GM12864 (cell line): ENCODE measurements around the gene HYAL2.

Source experiments
- DNase-seq: peaks from one replicate; pipeline ENCODE4 v3.0.0-alpha.2; 2011; ENCODE audit warnings: low read depth
- H3K4me3 ChIP-seq: 2 replicates; pipeline ENCODE4 v1.5.1; 2011; ENCODE audit warnings: mild to moderate bottlenecking, low read depth, low read length, control low read depth
- CTCF ChIP-seq: IDR thresholded peaks from 2 replicates; pipeline ENCODE4 v1.5.1; 2011; ENCODE audit warnings: low read depth, mild to moderate bottlenecking, moderate library complexity, low read length, control low read depth, inconsistent platforms; ENCODE audit errors: missing control alignments

HYAL2 gene

DNA sequence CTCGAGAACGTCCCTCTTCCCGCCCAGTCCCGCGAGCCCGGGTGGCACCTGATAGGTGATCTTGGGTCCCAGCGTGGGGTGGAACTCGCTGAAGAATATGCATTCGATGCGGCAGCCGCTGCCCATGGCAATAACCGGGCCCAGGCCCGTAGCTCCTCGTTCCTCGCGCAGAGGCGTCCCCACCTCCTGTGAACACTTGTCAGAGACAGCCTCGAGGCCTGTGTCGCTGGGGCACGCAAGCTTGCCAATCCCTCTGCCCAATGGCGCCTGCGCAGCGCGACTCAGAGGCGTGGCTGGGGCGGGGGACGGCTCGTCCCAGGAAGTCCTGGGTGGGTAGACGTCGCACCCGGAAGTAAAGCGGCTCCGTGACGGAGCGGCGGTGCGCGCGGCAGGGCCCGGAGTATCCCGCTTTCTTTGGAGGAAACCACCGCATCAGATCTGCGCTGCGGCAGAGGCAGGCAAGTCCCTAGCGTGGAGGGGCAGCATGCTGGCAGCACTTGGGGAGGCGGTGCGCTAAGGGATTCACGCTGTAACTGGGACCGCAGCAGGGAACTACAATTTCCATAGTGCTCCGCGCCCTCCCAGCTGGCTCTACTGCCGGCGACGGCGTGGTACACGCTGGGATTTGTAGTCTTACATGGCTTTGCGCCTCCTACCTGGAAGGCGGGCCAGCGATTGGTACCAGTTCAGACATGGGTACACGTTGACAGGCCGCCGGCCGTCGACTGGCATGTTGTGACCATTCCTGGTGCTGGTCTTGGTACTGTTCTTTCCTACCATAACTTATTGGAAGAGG lies 28.2 kb upstream of the HYAL2 start, which contains the start of the genes CYB561D2 and NPRL2:
TSS of gene CYB561D2 (plus strand) at position 336 of the 796 bp plus-strand sequence. CDS start 572 bp downstream, outside the sequence.
TSS of gene NPRL2 (minus strand) at position 249 of the 796 bp plus-strand sequence. CDS start at position 126, 123 bp downstream.
- peak within 1 kb of the TSS; percentile 67 for H3K4me3 ChIP-seq
- no peak for TF ChIP-seq CTCF
- DNase-seq, result peak; percentile 86

DNA sequence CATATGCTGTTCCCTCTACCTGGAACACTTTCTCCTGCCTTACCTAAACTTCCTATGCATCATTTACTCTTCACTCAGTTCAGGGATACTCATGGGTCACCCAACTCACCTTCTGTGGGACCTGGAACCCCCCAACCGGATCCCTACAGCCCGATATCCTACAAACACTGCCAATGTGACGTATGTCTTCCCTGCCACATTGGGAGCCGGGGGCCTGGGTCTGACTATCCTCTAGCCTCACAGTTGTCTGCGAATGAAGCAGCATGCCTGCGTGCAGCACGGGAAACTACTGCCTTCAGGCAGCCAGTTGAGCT lies 27.6 kb upstream of the HYAL2 start:
- DNase-seq, result no peak
- TF ChIP-seq CTCF, result no peak
- peak overlapping the region; percentile 67 for H3K4me3 ChIP-seq

GRCh38 chr3:50347187-50347813 lies 24.8 kb upstream of the HYAL2 start:
- no peak overlapping the region for H3K4me3 ChIP-seq
- DNase-seq, result no peak
- peak; percentile 62 for TF ChIP-seq CTCF

GRCh38 chr3:50345586-50346234 lies 23.2 kb upstream of the HYAL2 start, which contains the start of gene ZMYND10:
Gene ZMYND10, minus strand, starts transcription at chr3:50345732. Its CDS starts 153 bp downstream, at chr3:50345579.
- no peak for DNase-seq
- no peak within 1 kb of the TSS; the same call in 1 of the 2 replicates for H3K4me3 ChIP-seq
- TF ChIP-seq CTCF, result no peak

DNA sequence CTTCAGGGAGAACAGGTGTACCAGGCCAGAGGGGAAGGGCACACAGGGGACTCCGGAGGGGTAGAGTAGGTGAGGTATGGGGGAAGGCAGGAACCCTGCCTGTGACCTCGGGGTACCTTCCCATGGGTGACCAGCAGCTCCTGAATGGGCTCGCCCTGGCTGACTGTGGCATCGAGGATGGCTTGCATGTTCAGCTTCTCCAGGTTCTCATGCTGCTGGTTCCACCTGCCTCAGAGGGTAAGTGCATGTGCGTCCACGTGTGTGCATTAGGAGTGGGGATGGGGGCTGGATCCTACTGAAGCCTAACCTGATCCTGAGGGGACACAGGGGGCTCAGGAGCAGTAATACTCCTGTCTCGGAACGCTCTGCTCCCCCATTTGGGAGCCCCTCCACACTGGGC lies 22.5 kb upstream of the HYAL2 start:
- no peak for DNase-seq
- TF ChIP-seq CTCF, result no peak
- no peak overlapping the region for H3K4me3 ChIP-seq

DNA sequence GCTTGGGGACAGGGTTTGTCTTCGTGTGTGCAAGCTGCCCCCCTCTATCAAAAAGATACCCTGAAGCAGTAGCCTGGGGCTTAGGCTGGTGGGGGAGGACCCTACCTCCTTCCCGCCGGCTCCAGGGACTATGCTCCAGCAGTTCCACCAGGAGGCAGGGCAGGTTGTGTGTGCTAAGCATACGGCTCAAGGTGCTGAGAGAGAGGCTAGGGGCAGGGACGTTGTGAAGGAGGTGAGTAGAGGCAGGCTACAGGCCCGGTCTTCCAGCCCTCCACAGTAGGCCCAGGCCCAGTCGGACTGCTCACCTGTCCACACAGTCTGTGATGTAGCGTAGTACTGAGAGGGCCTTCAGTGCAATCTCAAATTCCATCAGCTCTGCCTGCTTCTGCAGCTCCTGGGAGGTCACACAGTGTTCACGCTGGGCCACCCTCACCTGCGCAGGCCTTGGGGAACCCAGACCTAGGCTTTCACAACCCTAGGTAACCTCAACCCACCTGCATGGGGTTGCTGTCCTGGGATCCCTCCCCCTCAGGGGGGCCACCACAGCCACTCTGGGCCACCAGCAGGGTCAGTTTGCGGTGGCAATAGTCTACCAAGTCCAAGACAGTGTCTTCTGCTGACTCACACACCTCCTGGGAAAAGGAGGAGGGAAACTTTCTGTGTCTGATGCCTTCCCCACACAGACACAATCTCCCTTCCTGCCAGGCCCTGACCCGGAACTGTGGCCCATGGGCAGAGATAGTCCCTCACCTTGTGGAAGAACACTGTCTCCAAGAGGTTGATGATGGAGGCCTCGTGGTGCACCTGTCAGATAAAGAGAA lies 20.5 kb upstream of the HYAL2 start:
- TF ChIP-seq CTCF, result no peak
- no peak overlapping the region for H3K4me3 ChIP-seq
- DNase-seq, result no peak
